Mucosa of rectum (tissue), 2 donors: ENCODE results near the gene CGN.

Experiments
- H3K27ac ChIP-seq, 2 donors: one replicate each; pipeline ENCODE4 v1.7.0; 2013; ENCODE audit warnings: inconsistent platforms in 2 of 2, low read depth in 2 of 2, low read length in 2 of 2
- H3K27me3 ChIP-seq, 2 donors: one replicate each; pipeline ENCODE4 v1.7.0; 2013; ENCODE audit warnings: low read length in 2 of 2; ENCODE audit not compliant: control insufficient read depth in 2 of 2, insufficient read depth in 2 of 2
- H3K36me3 ChIP-seq, 2 donors: one replicate each; pipeline ENCODE4 v1.7.0; 2013; ENCODE audit warnings: low read length in 2 of 2; ENCODE audit not compliant: control insufficient read depth in 2 of 2, insufficient read depth in 2 of 2
- H3K4me1 ChIP-seq, 2 donors: one replicate each; pipeline ENCODE4 v1.7.0; 2013; ENCODE audit warnings: low read length in 2 of 2, mild to moderate bottlenecking in 1 of 2; ENCODE audit not compliant: control insufficient read depth in 2 of 2, insufficient read depth in 2 of 2
- H3K4me3 ChIP-seq, 2 donors: one replicate each; pipeline ENCODE4 v1.7.0; 2013; ENCODE audit warnings: low read length in 2 of 2
- H3K9ac ChIP-seq, 2 donors: one replicate each; pipeline ENCODE4 v1.7.0; 2013; ENCODE audit warnings: low read length in 2 of 2, low read depth in 1 of 2, mild to moderate bottlenecking in 1 of 2
- H3K9me3 ChIP-seq, 2 donors: one replicate each; pipeline ENCODE4 v1.7.0; 2013; ENCODE audit warnings: low read length in 2 of 2; ENCODE audit not compliant: control insufficient read depth in 2 of 2
- donor health status: healthy.
- donor health status: Normal muscosa, but diverticular disease.

Gene CGN

DNA sequence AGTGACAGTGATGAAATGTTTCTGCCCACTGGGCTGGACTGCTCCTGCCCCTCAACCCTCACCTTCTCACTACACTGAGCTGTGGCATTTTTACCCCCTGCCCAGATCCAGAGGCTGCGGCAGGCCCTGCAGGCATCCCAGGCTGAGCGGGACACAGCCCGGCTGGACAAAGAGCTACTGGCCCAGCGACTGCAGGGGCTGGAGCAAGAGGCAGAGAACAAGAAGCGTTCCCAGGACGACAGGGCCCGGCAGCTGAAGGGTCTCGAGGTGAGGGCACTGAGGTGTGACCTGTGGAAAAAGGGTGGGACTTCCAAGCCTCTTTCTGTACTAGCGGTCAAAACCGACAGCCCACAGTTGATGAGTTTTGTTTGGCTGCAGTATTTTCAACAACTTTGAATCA is 22.7 kb downstream of the CGN start:
- Histone ChIP-seq H3K9me3 (no peaks in the 10 kb centered on the region), H3K27me3 (no peaks in the 10 kb centered on the region), H3K4me3 (no peak overlapping the region), H3K36me3 (peaks cover 50 to 60% of the 10 kb centered on the region in 2 donors), H3K27ac (no peak overlapping the region), H3K9ac (no peak overlapping the region), H3K4me1 (no peaks in the 10 kb centered on the region)

DNA sequence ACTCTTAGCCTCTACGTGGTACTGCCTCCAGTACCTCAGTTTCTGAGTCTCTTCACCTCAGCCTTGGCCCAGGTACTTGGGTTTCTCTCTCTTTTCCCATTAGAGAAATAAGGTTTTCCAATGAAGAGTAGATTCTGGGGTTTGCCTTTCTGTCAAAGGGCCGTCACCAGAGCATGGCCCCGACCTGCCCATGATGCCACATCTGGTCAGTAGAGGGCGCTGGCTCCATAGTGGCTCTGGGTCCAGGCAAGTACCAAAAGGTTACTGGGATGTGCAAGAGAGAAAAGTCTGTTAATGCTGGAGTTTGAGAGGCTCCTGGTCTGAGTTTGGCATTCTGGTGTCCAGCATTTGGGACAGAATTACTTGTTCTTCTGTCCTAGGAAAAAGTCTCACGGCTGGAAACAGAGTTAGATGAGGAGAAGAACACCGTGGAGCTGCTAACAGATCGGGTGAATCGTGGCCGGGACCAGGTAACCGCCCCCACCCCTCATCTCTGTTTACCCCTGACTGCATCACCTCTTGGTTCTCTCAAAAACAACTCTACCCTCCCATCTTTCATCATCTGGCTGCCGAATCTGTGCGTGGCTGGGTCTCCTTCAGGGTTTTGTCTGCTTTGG is 23.6 kb downstream of the CGN start:
- peaks cover 44 to 51% of the 10 kb centered on the region in 2 donors for H3K36me3 ChIP-seq
- H3K9me3 ChIP-seq = no peaks in the 10 kb centered on the region
- H3K27ac ChIP-seq = no peak overlapping the region

DNA sequence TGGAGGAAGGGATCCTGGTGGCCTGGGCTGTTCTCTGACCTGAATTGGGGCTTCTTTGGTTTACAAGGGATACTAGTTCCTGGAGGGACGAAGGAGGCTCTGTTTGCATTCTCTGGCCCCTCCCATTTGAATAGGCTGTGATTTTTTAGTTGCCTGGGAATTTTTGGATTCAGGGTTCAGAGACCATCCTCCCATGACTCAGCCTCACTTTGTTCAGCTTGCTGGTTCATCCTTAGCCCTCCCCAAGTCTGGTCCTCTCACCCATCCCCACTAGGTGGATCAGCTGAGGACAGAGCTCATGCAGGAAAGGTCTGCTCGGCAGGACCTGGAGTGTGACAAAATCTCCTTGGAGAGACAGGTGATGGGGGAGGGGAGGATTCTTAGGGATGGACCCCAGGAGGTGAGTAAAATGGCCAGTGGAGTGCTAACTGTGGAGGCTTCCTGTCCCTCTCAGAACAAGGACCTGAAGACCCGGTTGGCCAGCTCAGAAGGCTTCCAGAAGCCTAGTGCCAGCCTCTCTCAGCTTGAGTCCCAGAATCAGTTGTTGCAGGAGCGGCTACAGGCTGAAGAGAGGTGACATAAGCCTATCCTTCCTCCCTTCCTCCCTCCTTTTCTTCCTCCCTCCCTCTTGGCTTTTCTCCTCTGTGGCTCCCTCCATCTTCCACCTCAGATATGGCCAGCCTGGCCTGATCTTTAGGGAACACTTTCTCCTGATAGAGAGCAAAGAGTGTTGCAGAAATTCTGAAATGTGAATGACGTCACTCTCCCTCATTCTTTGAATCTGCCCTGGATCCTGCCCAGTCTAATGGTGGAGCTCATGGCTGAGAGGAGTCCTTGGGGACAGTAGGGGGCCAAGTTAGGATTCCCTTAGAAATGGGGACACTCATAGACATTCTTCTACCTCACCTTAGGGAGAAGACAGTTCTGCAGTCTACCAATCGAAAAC is 24.4 kb downstream of the CGN start:
- Histone ChIP-seq H3K4me3 (no peak overlapping the region), H3K27ac (no peak overlapping the region), H3K9me3 (no peaks in the 10 kb centered on the region), H3K36me3 (peaks cover 35 to 43% of the 10 kb centered on the region in 2 donors), H3K27me3 (no peaks in the 10 kb centered on the region), H3K9ac (no peak overlapping the region), H3K4me1 (peaks cover 10 to 11% of the 10 kb centered on the region in 2 donors)

More for the DNA sequence above, 23.6 kb downstream of the CGN start:
- no peak overlapping the region for H3K9ac ChIP-seq
- H3K27me3 ChIP-seq = no peaks in the 10 kb centered on the region
- peaks cover 8% of the 10 kb centered on the region in 2 donors for H3K4me1 ChIP-seq
- H3K4me3 ChIP-seq = no peak overlapping the region

DNA sequence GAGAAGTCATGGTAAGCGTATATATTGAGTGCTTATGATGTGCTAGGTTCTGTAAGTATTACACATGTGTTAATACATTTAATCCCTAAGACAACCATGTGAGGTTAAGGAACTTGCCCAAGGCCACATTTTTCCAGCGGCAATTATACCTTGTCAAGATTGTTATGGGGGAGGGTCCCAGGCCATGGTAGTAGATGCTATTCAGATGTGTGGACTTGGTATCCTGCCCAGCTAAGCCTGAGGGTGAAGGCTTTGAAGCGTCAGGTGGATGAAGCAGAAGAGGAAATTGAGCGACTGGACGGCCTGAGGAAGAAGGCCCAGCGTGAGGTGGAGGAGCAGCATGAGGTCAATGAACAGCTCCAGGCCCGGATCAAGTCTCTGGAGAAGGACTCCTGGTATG is 25.3 kb downstream of the CGN start:
- Histone ChIP-seq H3K9ac (no peak overlapping the region), H3K27me3 (no peaks in the 10 kb centered on the region), H3K27ac (no peak overlapping the region), H3K4me1 (peaks cover 10 to 17% of the 10 kb centered on the region in 2 donors), H3K36me3 (peaks cover 35 to 42% of the 10 kb centered on the region in 2 donors), H3K9me3 (no peaks in the 10 kb centered on the region), H3K4me3 (no peak overlapping the region)

DNA sequence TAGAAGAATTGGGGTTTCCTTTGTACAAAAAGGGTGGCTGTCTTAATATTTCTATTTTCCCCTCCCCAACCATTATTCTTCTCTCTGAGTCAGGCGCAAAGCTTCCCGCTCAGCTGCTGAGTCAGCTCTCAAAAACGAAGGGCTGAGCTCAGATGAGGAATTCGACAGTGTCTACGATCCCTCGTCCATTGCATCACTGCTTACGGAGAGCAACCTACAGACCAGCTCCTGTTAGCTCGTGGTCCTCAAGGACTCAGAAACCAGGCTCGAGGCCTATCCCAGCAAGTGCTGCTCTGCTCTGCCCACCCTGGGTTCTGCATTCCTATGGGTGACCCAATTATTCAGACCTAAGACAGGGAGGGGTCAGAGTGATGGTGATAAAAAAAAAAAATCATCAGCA is 25.9 kb downstream of the CGN start:
- Histone ChIP-seq H3K27me3 (no peaks in the 10 kb centered on the region), H3K9me3 (no peaks in the 10 kb centered on the region)

DNA sequence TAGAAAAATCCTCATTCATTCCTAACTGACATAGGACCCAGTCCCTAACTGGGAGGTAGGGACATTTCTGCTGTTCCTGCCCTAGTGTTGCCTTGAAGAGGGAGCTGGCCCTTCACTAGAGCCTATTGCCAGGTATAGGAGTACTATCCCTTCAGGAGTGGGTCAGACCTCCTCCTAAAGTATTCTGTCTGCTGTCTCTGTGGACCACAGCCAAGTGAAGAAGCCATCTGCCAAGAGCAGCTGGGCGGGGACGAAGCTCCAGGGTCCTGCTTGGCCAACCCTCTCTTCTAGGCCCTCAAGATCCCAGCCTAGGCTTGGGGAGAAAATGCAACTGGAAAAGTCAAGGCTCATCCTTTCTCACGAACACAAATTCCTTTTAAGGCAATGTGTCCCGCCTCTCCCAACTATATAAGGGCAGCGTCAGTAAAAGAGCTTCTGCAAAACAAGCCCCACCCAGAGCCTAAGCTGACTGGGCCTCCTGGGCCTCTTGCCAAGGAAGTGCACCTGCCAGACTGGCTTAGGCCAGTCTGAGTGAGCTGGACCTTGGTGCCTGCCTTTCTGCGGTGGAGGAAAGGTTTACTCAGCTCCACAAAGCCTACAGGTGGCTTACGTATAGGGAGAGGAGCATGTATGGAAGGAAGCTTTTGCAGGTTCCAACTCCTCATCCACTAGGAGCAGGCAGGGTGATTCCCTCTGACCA is 28.3 kb downstream of the CGN start:
- Histone ChIP-seq H3K4me1 (peaks cover 10 to 29% of the 10 kb centered on the region in 2 donors), H3K27me3 (no peaks in the 10 kb centered on the region), H3K9ac (peak overlapping the region; percentile 79 to 98), H3K9me3 (no peaks in the 10 kb centered on the region), H3K27ac (peak overlapping the region; percentile 97 to 99), H3K36me3 (peaks cover 29 to 33% of the 10 kb centered on the region in 2 donors), H3K4me3 (peak overlapping the region; percentile 86 to 88)

More for the DNA sequence above, 25.9 kb downstream of the CGN start:
- H3K4me3 ChIP-seq = no peak overlapping the region
- H3K36me3 ChIP-seq = peaks cover 35 to 41% of the 10 kb centered on the region in 2 donors
- H3K27ac ChIP-seq = no peak overlapping the region
- no peak overlapping the region for H3K9ac ChIP-seq
- peaks cover 10 to 23% of the 10 kb centered on the region in 2 donors for H3K4me1 ChIP-seq

DNA sequence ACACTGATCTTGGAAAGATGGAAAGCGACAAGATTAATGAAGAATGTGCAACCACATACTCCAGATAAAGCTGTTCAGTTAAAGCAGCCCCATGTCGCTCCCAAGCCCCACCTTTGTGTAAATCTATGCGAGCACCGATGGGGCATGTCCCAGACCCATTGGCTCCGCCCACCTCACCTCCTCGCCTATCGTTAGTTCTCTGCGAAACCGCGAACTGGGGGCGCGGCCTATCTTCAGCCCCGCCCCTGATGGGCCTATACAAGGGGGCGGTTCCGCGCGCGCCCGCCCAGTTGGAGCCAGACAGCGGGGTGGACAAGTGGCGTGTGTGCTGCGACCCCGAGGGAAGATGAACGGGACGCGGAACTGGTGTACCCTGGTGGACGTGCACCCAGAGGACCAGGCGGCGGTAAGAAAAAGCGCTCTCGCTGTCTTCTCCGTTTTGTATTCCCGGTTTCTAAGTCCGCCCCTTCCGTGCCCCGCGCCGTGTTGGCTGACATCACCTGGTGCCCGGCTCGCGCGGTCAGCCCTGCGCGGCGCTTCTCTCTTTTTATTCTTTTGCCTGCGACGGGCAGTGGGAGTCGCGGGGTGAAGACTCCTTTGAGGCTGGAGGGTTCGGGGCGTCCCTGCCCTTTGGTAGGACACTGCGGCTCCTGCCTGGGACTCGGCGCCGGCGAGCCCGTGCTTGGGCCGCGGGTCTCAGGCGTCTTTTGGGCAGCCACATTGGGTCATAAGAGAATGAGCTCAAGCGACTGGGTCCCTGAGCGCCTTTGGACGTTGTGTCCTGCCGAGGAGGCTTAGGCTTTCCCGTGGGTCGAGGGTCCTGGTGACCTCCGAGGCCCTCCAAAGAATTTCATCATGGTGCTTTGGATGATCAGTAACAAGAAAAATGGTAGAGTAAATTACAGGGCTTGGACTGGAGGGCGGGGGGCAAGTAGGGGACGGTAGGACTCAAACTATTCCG is 29.1 kb downstream of the CGN start, which contains the start of gene TUFT1:
Gene TUFT1 (plus strand): TSS at position 289 of the 961 bp plus-strand sequence. CDS start 58 bp downstream, at position 347.
- Histone ChIP-seq H3K4me1 (peaks cover 10 to 29% of the 10 kb centered on the region in 2 donors), H3K9ac (peak within 1 kb of the TSS; percentile 92 to 98), H3K9me3 (no peaks in the 10 kb centered on the region), H3K27me3 (no peaks in the 10 kb centered on the region), H3K4me3 (peak within 1 kb of the TSS; percentile 86 to 88), H3K36me3 (peaks cover 25 to 27% of the 10 kb centered on the region in 2 donors), H3K27ac (peak within 1 kb of the TSS; percentile 97 to 99)

DNA sequence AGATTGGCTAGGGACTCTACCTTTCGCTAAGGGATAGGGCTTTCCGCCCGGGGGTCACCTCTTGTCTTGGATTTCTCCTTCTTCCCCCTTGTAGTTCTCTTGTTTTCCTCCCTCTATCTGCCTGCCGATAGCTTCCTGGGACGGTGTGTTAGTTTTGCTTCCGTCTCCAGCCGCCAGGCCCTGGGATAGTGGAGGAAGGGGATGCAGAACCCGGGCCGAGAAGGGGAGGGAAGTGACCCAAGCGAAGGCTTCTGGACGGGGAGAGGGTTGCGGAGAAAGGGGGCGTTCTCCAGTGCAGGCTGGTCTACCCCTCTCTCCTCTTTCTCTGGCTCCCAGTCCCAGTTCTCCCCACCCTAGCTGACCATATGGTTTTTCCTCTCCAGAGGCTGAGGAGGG is 29.8 kb downstream of the CGN start:
- peaks cover 10 to 29% of the 10 kb centered on the region in 2 donors for H3K4me1 ChIP-seq
- H3K4me3 ChIP-seq = peak overlapping the region; percentile 86 to 88
- H3K27ac ChIP-seq = peak overlapping the region; percentile 97 to 99
- peak overlapping the region; percentile 92 to 98 for H3K9ac ChIP-seq
- peaks cover 18 to 20% of the 10 kb centered on the region in 2 donors for H3K36me3 ChIP-seq
- H3K27me3 ChIP-seq = no peaks in the 10 kb centered on the region
- H3K9me3 ChIP-seq = no peaks in the 10 kb centered on the region

DNA sequence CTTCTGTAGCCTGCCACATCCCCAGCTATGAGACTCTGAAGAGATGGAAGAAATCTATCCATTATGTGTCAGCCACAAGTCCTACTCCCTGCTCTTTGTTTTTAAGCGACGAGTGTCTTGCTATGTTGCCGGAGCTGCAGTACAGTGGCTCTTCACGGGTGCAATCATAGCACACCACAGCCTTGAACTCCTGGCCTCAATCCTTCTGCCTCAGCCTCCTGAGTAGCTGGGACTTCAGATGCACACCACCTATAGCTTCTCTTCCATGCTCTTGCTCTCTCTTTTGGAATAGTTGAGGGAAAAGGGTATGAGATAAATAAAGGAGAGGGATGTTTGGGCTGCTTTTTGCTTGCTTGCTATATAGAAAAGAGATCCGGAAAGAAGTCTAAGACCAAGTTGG is 30.6 kb downstream of the CGN start:
- Histone ChIP-seq H3K9me3 (no peaks in the 10 kb centered on the region), H3K27ac (peak overlapping the region; percentile 97 to 99), H3K4me3 (peak overlapping the region; percentile 86 to 88)

More for the DNA sequence above, 30.6 kb downstream of the CGN start:
- Histone ChIP-seq H3K27me3 (no peaks in the 10 kb centered on the region), H3K9ac (peak overlapping the region in 1 of 2 donors; percentile 98), H3K4me1 (peaks cover 10 to 30% of the 10 kb centered on the region in 2 donors), H3K36me3 (peaks cover 10 to 13% of the 10 kb centered on the region in 2 donors)
